Colonic mucosa (tissue), 4 donors: ENCODE data around the gene TMC3. TPM values are rescaled to one million over a fixed set of nuclear protein-coding genes. Genes with fewer than 3 reads are reported as not detected.
"Not testable (repeated sequence)": the region's sequence is repeated elsewhere in the genome, so short reads cannot be mapped to it uniquely, and the experiment has no call there.

Experiments
- DNase-seq: peaks from one replicate; pipeline ENCODE4 v3.0.0-alpha.2; 2020
- H3K27ac ChIP-seq: fragments of 200-600 bp; one replicate; pipeline ENCODE4 v1.8.0; 2021
- H3K27me3 ChIP-seq: fragments of 200-600 bp; one replicate; pipeline ENCODE4 v1.8.0; 2021
- H3K36me3 ChIP-seq: fragments of 200-600 bp; one replicate; pipeline ENCODE4 v1.8.0; 2021
- H3K4me1 ChIP-seq: fragments of 200-600 bp; one replicate; pipeline ENCODE4 v1.8.0; 2021; ENCODE audit warnings: mild to moderate bottlenecking
- H3K4me3 ChIP-seq: fragments of 200-600 bp; one replicate; pipeline ENCODE4 v1.8.0; 2021
- H3K9ac ChIP-seq, 2 donors: one replicate each; pipeline ENCODE4 v1.7.0; 2013; ENCODE audit warnings: control low read depth in 2 of 2, low read depth in 2 of 2, low read length in 2 of 2
- H3K9me3 ChIP-seq: fragments of 200-600 bp; one replicate; pipeline ENCODE4 v1.8.0; 2021
- intact Hi-C: fragments of 100-400 bp; cut with DNase I; formaldehyde crosslinking; loops from one replicate; pipeline ENCODE4 v1.14.1; 2022
- total RNA-seq, 2 donors: library from RNA; stranded (reverse); fragmentation: NEBNext Ultra II Directional in 1 of 2; extraction: Animal tissue kit (Norgen Biotek cat#: 25700) in 1 of 2; gene quantifications; one replicate each; pipeline ENCODE4 v1.2.1, GENCODE V29; 2021
- TF ChIP-seq, protein P1 (sequence below): fragments of 200-600 bp; IDR thresholded peaks from one replicate; pipeline ENCODE4 v1.8.0; 2022; ENCODE audit warnings: antibody characterized with exemption, mild to moderate bottlenecking
- donor health status: healthy.
- donor health status: DM: no; HTN: no; CAD: no.
- donor health status: DM: no; HTN: no; CAD: no.

Gene TMC3
- under 1 TPM in 1 of 2 donors, not detected in 1; 0.08 TPM for total RNA-seq

DNA sequence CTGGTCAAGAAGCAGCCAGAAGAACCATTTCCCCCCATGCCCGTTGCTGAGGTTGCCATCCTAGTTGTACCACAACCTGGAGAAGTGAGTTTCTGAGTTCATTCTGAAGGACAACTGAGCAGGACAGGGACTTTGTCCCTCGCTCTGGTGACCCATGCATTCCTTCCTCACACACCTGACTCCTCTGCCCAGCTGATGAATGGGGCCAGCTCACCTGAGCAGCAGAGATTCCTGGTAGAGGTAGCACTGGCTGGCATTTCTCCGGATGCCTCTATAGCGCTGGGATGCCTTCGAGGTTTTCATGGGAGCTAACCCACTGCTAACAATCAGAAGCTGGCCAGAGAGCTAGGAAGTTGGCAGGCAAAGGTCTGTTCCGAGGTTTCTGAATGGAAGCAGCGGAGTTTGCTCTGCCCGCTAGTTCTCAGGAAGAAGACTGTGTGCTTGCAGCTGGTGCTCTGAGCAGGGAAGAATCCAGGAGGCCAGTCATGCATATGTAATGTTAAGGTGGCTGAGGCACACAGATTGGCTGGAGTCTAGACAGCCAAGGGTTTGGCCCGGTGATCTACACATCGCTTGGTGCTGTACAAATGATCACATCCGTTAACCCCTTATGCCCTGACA lies at the start of gene TMC3:
TSS of gene TMC3 (minus strand) at position 439 of the 621 bp plus-strand sequence. CDS start at position 303, 136 bp downstream.
- no peaks in the 10 kb centered on the region for H3K4me1 ChIP-seq
- no peak for DNase-seq
- H3K27me3 ChIP-seq, result no peaks in the 10 kb centered on the region
- no peak within 1 kb of the TSS for H3K9ac ChIP-seq
- TF ChIP-seq, protein P1, sequence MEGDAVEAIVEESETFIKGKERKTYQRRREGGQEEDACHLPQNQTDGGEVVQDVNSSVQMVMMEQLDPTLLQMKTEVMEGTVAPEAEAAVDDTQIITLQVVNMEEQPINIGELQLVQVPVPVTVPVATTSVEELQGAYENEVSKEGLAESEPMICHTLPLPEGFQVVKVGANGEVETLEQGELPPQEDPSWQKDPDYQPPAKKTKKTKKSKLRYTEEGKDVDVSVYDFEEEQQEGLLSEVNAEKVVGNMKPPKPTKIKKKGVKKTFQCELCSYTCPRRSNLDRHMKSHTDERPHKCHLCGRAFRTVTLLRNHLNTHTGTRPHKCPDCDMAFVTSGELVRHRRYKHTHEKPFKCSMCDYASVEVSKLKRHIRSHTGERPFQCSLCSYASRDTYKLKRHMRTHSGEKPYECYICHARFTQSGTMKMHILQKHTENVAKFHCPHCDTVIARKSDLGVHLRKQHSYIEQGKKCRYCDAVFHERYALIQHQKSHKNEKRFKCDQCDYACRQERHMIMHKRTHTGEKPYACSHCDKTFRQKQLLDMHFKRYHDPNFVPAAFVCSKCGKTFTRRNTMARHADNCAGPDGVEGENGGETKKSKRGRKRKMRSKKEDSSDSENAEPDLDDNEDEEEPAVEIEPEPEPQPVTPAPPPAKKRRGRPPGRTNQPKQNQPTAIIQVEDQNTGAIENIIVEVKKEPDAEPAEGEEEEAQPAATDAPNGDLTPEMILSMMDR, result no peak
- no peak within 1 kb of the TSS for H3K4me3 ChIP-seq
- H3K9me3 ChIP-seq, result no peaks in the 10 kb centered on the region
- intact Hi-C loops, result no loop called here
- no peak within 1 kb of the TSS for H3K27ac ChIP-seq
- no peaks in the 10 kb centered on the region for H3K36me3 ChIP-seq

- Histone ChIP-seq H3K36me3 (no peaks in the 10 kb centered on the region), H3K9ac (no peak overlapping the region), H3K27ac (no peak overlapping the region), H3K9me3 (no peaks in the 10 kb centered on the region), H3K27me3 (no peaks in the 10 kb centered on the region), H3K4me3 (no peak overlapping the region), H3K4me1 (no peaks in the 10 kb centered on the region)
- TF ChIP-seq, protein P1, result no peak
- DNase-seq, result no peak
- intact Hi-C loops, result no loop called here
Measured at GRCh38 chr15:81421461-81421860, 47.4 kb upstream of the TMC3 start.

- no peaks in the 10 kb centered on the region for H3K9me3 ChIP-seq
- DNase-seq, result no peak
- intact Hi-C loops, result loop anchor here (10.0 kb wide), 1 partner anchor 55 kb away; no protein-coding TSS in a partner anchor
Measured at GRCh38 chr15:81419332-81419943, 45.4 kb upstream of the TMC3 start.

DNA sequence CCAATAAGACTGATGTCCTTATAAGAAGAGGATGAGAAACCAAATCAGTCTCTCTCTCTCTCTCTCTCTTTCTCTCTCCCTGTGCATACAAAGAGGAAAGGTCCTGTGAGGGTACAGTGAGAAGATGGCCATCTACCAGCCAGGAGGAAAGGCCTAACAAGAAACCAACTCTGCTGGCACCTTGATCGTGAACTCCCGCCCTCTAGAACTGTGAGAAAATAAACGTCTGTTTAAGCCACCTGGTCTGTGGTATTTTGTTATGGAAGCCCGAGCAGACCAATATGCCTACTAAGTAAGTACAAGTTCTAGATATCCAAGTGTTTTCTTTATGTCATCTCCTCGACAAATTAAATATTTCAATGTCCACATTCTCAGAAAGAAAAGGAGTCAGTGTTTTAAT lies 44.9 kb upstream of the TMC3 start:
- Histone ChIP-seq H3K27me3 (no peaks in the 10 kb centered on the region), H3K36me3 (no peaks in the 10 kb centered on the region), H3K9me3 (no peaks in the 10 kb centered on the region), H3K4me1 (no peaks in the 10 kb centered on the region), H3K4me3 (no peak overlapping the region), H3K27ac (no peak overlapping the region), H3K9ac (no peak overlapping the region)
- no peak for DNase-seq
- TF ChIP-seq, protein P1, result no peak
- intact Hi-C loops, result loop anchor here (10.0 kb wide), 1 partner anchor 56 kb away; no protein-coding TSS in a partner anchor

More at GRCh38 chr15:81419332-81419943, 45.4 kb upstream of the TMC3 start:
- TF ChIP-seq, protein P1, result no peak
- H3K4me1 ChIP-seq, result no peaks in the 10 kb centered on the region
- H3K36me3 ChIP-seq, result no peaks in the 10 kb centered on the region
- H3K27ac ChIP-seq, result no peak overlapping the region
- H3K9ac ChIP-seq, result no peak overlapping the region
- H3K4me3 ChIP-seq, result no peak overlapping the region
- no peaks in the 10 kb centered on the region for H3K27me3 ChIP-seq

- intact Hi-C loops, result loop anchor here (10.0 kb wide), 1 partner anchor 56 kb away; no protein-coding TSS in a partner anchor
- Histone ChIP-seq H3K9ac (no peak overlapping the region), H3K4me3 (no peak overlapping the region), H3K9me3 (no peaks in the 10 kb centered on the region), H3K36me3 (no peaks in the 10 kb centered on the region), H3K4me1 (no peaks in the 10 kb centered on the region), H3K27me3 (no peaks in the 10 kb centered on the region), H3K27ac (no peak overlapping the region)
- no peak for DNase-seq
- TF ChIP-seq, protein P1, result no peak
Measured at GRCh38 chr15:81418444-81418843, 44.4 kb upstream of the TMC3 start.

- H3K4me1 ChIP-seq, H3K27ac ChIP-seq, H3K36me3 ChIP-seq, DNase-seq, H3K27me3 ChIP-seq, H3K9me3 ChIP-seq, H3K4me3 ChIP-seq, H3K9ac ChIP-seq: not testable (repeated sequence)
- intact Hi-C loops, result loop anchor here (10.0 kb wide), 1 partner anchor 60 kb away; no protein-coding TSS in a partner anchor
Measured at GRCh38 chr15:81414274-81414968, 40.4 kb upstream of the TMC3 start.
